ENCODE results near the gene CCT8.

CCT8 gene

DNA sequence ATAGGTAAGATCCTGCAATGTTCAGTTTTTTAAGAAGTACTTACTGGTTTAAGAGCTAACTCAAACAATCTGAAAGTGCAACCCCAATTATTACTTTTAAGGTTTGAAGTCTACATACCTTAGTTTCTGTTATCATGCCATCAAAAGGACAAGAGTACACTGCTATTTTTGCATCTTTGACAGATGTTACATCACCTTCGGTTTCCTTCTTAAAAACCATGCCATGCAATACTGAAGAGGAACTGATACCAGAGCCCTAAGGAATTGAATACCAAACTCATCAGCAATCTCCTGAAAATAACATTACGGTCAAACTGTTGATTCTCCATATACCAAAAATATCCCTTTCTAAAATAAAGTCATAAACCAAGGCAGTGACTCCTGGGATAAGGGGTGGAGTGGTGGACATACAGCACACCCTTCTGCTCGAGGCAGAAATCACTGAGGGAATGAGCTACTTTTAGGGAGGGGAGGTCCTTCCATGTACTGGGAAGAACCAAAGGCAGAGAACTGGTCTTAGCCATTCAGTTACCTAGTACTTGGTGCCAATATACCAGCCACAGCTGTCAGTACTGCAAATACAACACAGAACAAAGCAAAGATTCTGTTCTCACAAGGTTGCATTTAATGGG lies 8.5 kb downstream of the CCT8 start:
- Histone ChIP-seq H3K9ac (ENCODE audit: low read length) (no peak overlapping the region), H2AK5ac (ENCODE audit: low read length) (no peak overlapping the region), H4K8ac (ENCODE audit: low read depth, low read length) (no peak overlapping the region), H3K36me3 (ENCODE audit: control insufficient read depth in 1 of 2, insufficient read depth in 2 of 2, low read length in 2 of 2) (peaks cover 19 to 45% of the 10 kb centered on the region in 2 experiments), H2AFZ (ENCODE audit: insufficient read depth, low read length, poor library complexity) (no peak overlapping the region), H4K91ac (ENCODE audit: low read depth, low read length) (no peak overlapping the region), H3K27ac (ENCODE audit: low read depth, low read length) (no peak overlapping the region), H3K18ac (ENCODE audit: low read length) (no peak overlapping the region), H2BK12ac (ENCODE audit: low read length) (no peak overlapping the region), H3K4me3 (ENCODE audit: low read depth, low read length) (no peak overlapping the region), H3K23ac (ENCODE audit: low read length) (no peak overlapping the region), H3K79me1 (ENCODE audit: low read length) (no peaks in the 10 kb centered on the region), H3K79me2 (ENCODE audit: control insufficient read depth, insufficient read depth, low read length, poor library complexity) (no peaks in the 10 kb centered on the region), H4K12ac (ENCODE audit: low read depth, low read length) (no peak overlapping the region), H3K4me2 (ENCODE audit: low read length) (no peak overlapping the region), H2BK120ac (ENCODE audit: insufficient read depth, low read length, poor library complexity) (no peak overlapping the region), H3K4me1 (ENCODE audit: control insufficient read depth in 1 of 2, insufficient read depth in 2 of 2, low read length in 2 of 2) (no peaks in the 10 kb centered on the region), H2BK5ac (ENCODE audit: low read depth, low read length, poor library complexity) (no peak overlapping the region), H3K4ac (ENCODE audit: low read depth, low read length) (no peak overlapping the region), H3K27me3 (ENCODE audit: insufficient read depth, low read length) (no peaks in the 10 kb centered on the region), H3K14ac (ENCODE audit: low read length) (no peak overlapping the region), H3K9me3 (ENCODE audit: insufficient read depth, low read depth, low read length) (no peaks in the 10 kb centered on the region)
- no peak for DNase-seq
- WGBS (ENCODE audit: extremely low coverage, insufficient coverage, insufficient read length), result no CpG with 5 or more reads among the region's 3 CpGs

GRCh38 chr21:29056538-29057050 lies 16.9 kb downstream of the CCT8 start:
- no peak overlapping the region for H2AFZ ChIP-seq (ENCODE audit: insufficient read depth, low read length, poor library complexity)
- H3K23ac ChIP-seq (ENCODE audit: low read length), result no peak overlapping the region
- H3K4ac ChIP-seq (ENCODE audit: low read depth, low read length), result no peak overlapping the region
- no peak overlapping the region for H4K91ac ChIP-seq (ENCODE audit: low read depth, low read length)
- no peaks in the 10 kb centered on the region for H3K27me3 ChIP-seq (ENCODE audit: insufficient read depth, low read length)
- H4K12ac ChIP-seq (ENCODE audit: low read depth, low read length), result no peak overlapping the region
- H2BK120ac ChIP-seq (ENCODE audit: insufficient read depth, low read length, poor library complexity), result no peak overlapping the region
- no peak overlapping the region for H2BK5ac ChIP-seq (ENCODE audit: low read depth, low read length, poor library complexity)
- H3K14ac ChIP-seq (ENCODE audit: low read length), result no peak overlapping the region
- no peak for DNase-seq
- WGBS (ENCODE audit: extremely low coverage, insufficient coverage, insufficient read length), result no CpG with 5 or more reads among the region's 3 CpGs
- no peak overlapping the region for H3K27ac ChIP-seq (ENCODE audit: low read depth, low read length)
- H3K9ac ChIP-seq (ENCODE audit: low read length), result no peak overlapping the region
- no peaks in the 10 kb centered on the region for H3K79me1 ChIP-seq (ENCODE audit: low read length)
- no peaks in the 10 kb centered on the region for H3K79me2 ChIP-seq (ENCODE audit: control insufficient read depth, insufficient read depth, low read length, poor library complexity)
- no peak overlapping the region for H3K4me3 ChIP-seq (ENCODE audit: low read depth, low read length)
- no peak overlapping the region for H3K18ac ChIP-seq (ENCODE audit: low read length)
- H3K36me3 ChIP-seq (ENCODE audit: control insufficient read depth in 1 of 2, insufficient read depth in 2 of 2, low read length in 2 of 2), result peaks cover 22 to 46% of the 10 kb centered on the region in 2 experiments
- no peak overlapping the region for H2BK12ac ChIP-seq (ENCODE audit: low read length)
- peaks cover 3% of the 10 kb centered on the region for H3K9me3 ChIP-seq (ENCODE audit: insufficient read depth, low read depth, low read length)
- no peak overlapping the region for H2AK5ac ChIP-seq (ENCODE audit: low read length)
- H3K4me2 ChIP-seq (ENCODE audit: low read length), result no peak overlapping the region
- no peaks in the 10 kb centered on the region for H3K4me1 ChIP-seq (ENCODE audit: control insufficient read depth in 1 of 2, insufficient read depth in 2 of 2, low read length in 2 of 2)
- H4K8ac ChIP-seq (ENCODE audit: low read depth, low read length), result no peak overlapping the region

DNA sequence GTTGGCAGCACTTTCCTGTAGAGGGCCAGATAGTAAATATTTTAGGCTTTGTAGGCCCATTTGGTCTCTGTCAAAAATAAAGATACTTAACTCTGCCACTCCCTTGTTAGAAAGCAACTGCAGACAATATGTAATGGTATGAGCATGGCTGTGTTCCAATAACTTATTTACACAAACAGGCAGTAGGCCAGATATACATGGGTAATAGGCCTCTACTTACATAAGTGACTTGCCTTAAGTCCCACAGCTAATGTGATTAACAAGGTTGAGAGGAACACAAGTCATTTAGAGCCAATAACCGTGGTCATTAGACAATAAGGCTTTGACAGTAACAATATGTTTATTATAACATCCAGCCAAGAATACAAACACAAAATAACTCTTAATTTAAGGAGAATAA lies 17.4 kb downstream of the CCT8 start:
- Histone ChIP-seq H4K8ac (ENCODE audit: low read depth, low read length) (no peak overlapping the region), H3K79me2 (ENCODE audit: control insufficient read depth, insufficient read depth, low read length, poor library complexity) (no peaks in the 10 kb centered on the region), H3K9ac (ENCODE audit: low read length) (no peak overlapping the region), H3K27ac (ENCODE audit: low read depth, low read length) (no peak overlapping the region), H3K23ac (ENCODE audit: low read length) (no peak overlapping the region), H3K9me3 (ENCODE audit: insufficient read depth, low read depth, low read length) (peaks cover 3% of the 10 kb centered on the region), H3K14ac (ENCODE audit: low read length) (no peak overlapping the region), H3K79me1 (ENCODE audit: low read length) (no peaks in the 10 kb centered on the region), H2AK5ac (ENCODE audit: low read length) (no peak overlapping the region), H2BK12ac (ENCODE audit: low read length) (no peak overlapping the region), H3K4me3 (ENCODE audit: low read depth, low read length) (no peak overlapping the region), H3K27me3 (ENCODE audit: insufficient read depth, low read length) (no peaks in the 10 kb centered on the region), H3K18ac (ENCODE audit: low read length) (no peak overlapping the region), H3K4me2 (ENCODE audit: low read length) (no peak overlapping the region), H2AFZ (ENCODE audit: insufficient read depth, low read length, poor library complexity) (no peak overlapping the region), H3K36me3 (ENCODE audit: control insufficient read depth in 1 of 2, insufficient read depth in 2 of 2, low read length in 2 of 2) (peaks cover 24 to 44% of the 10 kb centered on the region in 2 experiments), H3K4me1 (ENCODE audit: control insufficient read depth in 1 of 2, insufficient read depth in 2 of 2, low read length in 2 of 2) (no peaks in the 10 kb centered on the region), H2BK120ac (ENCODE audit: insufficient read depth, low read length, poor library complexity) (no peak overlapping the region), H4K12ac (ENCODE audit: low read depth, low read length) (no peak overlapping the region), H2BK5ac (ENCODE audit: low read depth, low read length, poor library complexity) (no peak overlapping the region), H3K4ac (ENCODE audit: low read depth, low read length) (no peak overlapping the region), H4K91ac (ENCODE audit: low read depth, low read length) (no peak overlapping the region)
- DNase-seq, result no peak
- no CpG with 5 or more reads among the region's 1 CpG for WGBS (ENCODE audit: extremely low coverage, insufficient coverage, insufficient read length)

GRCh38 chr21:29055080-29055479 lies 18.4 kb downstream of the CCT8 start:
- Histone ChIP-seq H3K23ac (ENCODE audit: low read length) (no peak overlapping the region), H2BK120ac (ENCODE audit: insufficient read depth, low read length, poor library complexity) (no peak overlapping the region), H3K4me3 (ENCODE audit: low read depth, low read length) (no peak overlapping the region), H2AFZ (ENCODE audit: insufficient read depth, low read length, poor library complexity) (no peak overlapping the region), H3K4me1 (ENCODE audit: control insufficient read depth in 1 of 2, insufficient read depth in 2 of 2, low read length in 2 of 2) (no peaks in the 10 kb centered on the region), H2BK5ac (ENCODE audit: low read depth, low read length, poor library complexity) (no peak overlapping the region), H3K14ac (ENCODE audit: low read length) (no peak overlapping the region), H4K12ac (ENCODE audit: low read depth, low read length) (no peak overlapping the region), H3K36me3 (ENCODE audit: control insufficient read depth in 1 of 2, insufficient read depth in 2 of 2, low read length in 2 of 2) (peaks cover 24 to 46% of the 10 kb centered on the region in 2 experiments), H3K9me3 (ENCODE audit: insufficient read depth, low read depth, low read length) (peaks cover 3% of the 10 kb centered on the region), H4K8ac (ENCODE audit: low read depth, low read length) (no peak overlapping the region), H3K9ac (ENCODE audit: low read length) (no peak overlapping the region), H3K18ac (ENCODE audit: low read length) (no peak overlapping the region), H3K27me3 (ENCODE audit: insufficient read depth, low read length) (no peaks in the 10 kb centered on the region), H3K4me2 (ENCODE audit: low read length) (no peak overlapping the region), H4K91ac (ENCODE audit: low read depth, low read length) (no peak overlapping the region), H2BK12ac (ENCODE audit: low read length) (no peak overlapping the region), H3K27ac (ENCODE audit: low read depth, low read length) (no peak overlapping the region), H3K79me1 (ENCODE audit: low read length) (no peaks in the 10 kb centered on the region), H3K4ac (ENCODE audit: low read depth, low read length) (no peak overlapping the region), H2AK5ac (ENCODE audit: low read length) (no peak overlapping the region), H3K79me2 (ENCODE audit: control insufficient read depth, insufficient read depth, low read length, poor library complexity) (no peaks in the 10 kb centered on the region)
- no CpG with 5 or more reads among the region's 5 CpGs for WGBS (ENCODE audit: extremely low coverage, insufficient coverage, insufficient read length)
- no peak for DNase-seq
